Astrocyte (in vitro differentiated cells and primary cell): ENCODE results near the gene SLC22A4.

Experiments used
- CTCF ChIP-seq: IDR thresholded peaks from 2 replicates; pipeline ENCODE4 v1.5.1; 2011; ENCODE audit warnings: low read depth, mild to moderate bottlenecking, inconsistent platforms, low read length, moderate library complexity; ENCODE audit not compliant: insufficient read depth
- EZH2 ChIP-seq: IDR thresholded peaks from 2 replicates; pipeline ENCODE4 v1.6.1; 2012; ENCODE audit warnings: mild to moderate bottlenecking, low read length, inconsistent platforms; ENCODE audit not compliant: insufficient read depth

GRCh38 chr5:132369474-132370180 lies 75.4 kb downstream of the SLC22A4 start, which contains the start of gene SLC22A5:
- TF ChIP-seq CTCF (no peak), EZH2 (no peak)
